NCI-H69 (cell line): ENCODE data around the gene FMR1NB.

Experiments used
- DNase-seq: peaks from one replicate; lab custom pipeline; 2025; lab: John Stamatoyannopoulos, UW

The FMR1NB gene

GRCh38 chrX:148070504-148070877, 89.4 kb downstream of the FMR1NB start:
- DNase-seq: no peak
